Measurements from ENCODE around the gene TTR.

DNA sequence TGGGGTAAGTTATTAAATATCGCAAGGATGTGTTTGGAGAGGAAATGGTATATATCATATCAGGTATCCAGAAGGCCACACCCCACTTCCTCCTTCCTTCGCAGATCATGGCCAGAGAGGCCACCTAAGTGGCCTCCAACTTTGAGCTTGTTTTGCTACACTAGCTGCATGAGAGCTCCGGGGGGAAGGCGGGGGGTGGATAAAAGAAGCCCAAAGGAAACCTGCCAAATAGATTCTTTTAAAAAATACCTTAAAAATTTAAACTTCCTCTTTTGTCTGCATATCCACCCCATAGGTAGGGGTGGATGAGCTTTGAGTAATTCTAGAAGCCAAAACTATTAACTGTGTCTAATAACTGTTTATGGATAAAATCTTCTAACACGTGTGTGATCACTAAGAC is 5.7 kb upstream of the TTR start:
- TF ChIP-seq, protein P1, sequence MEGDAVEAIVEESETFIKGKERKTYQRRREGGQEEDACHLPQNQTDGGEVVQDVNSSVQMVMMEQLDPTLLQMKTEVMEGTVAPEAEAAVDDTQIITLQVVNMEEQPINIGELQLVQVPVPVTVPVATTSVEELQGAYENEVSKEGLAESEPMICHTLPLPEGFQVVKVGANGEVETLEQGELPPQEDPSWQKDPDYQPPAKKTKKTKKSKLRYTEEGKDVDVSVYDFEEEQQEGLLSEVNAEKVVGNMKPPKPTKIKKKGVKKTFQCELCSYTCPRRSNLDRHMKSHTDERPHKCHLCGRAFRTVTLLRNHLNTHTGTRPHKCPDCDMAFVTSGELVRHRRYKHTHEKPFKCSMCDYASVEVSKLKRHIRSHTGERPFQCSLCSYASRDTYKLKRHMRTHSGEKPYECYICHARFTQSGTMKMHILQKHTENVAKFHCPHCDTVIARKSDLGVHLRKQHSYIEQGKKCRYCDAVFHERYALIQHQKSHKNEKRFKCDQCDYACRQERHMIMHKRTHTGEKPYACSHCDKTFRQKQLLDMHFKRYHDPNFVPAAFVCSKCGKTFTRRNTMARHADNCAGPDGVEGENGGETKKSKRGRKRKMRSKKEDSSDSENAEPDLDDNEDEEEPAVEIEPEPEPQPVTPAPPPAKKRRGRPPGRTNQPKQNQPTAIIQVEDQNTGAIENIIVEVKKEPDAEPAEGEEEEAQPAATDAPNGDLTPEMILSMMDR (IDR thresholded peaks at IDR 0.05), result no peak
- TF ChIP-seq JUND (IDR thresholded peaks at IDR 0.05) (no peak), MXI1 (IDR thresholded peaks at IDR 0.05; ENCODE audit: low read depth, low read length) (no peak), RCOR1 (IDR thresholded peaks at IDR 0.05; ENCODE audit: low read length) (no peak), NRF1 (IDR thresholded peaks at IDR 0.05; ENCODE audit: low read depth, low read length) (no peak), POLR2AphosphoS5 (IDR thresholded peaks at IDR 0.05; ENCODE audit: low read depth, low read length) (no peak), SIN3A (IDR thresholded peaks at IDR 0.05; ENCODE audit: borderline replicate concordance, low read depth, low read length) (no peak), FOXJ3 (CRISPR knock-in tag; IDR thresholded peaks at IDR 0.05) (no peak), TEAD4 (IDR thresholded peaks at IDR 0.05; ENCODE audit: borderline replicate concordance, insufficient read depth) (no peak), YY1 (IDR thresholded peaks at IDR 0.05; ENCODE audit: low read depth) (no peak), GABPA (IDR thresholded peaks at IDR 0.05; ENCODE audit: low read depth) (no peak)
- TF ChIP-seq, protein P2, sequence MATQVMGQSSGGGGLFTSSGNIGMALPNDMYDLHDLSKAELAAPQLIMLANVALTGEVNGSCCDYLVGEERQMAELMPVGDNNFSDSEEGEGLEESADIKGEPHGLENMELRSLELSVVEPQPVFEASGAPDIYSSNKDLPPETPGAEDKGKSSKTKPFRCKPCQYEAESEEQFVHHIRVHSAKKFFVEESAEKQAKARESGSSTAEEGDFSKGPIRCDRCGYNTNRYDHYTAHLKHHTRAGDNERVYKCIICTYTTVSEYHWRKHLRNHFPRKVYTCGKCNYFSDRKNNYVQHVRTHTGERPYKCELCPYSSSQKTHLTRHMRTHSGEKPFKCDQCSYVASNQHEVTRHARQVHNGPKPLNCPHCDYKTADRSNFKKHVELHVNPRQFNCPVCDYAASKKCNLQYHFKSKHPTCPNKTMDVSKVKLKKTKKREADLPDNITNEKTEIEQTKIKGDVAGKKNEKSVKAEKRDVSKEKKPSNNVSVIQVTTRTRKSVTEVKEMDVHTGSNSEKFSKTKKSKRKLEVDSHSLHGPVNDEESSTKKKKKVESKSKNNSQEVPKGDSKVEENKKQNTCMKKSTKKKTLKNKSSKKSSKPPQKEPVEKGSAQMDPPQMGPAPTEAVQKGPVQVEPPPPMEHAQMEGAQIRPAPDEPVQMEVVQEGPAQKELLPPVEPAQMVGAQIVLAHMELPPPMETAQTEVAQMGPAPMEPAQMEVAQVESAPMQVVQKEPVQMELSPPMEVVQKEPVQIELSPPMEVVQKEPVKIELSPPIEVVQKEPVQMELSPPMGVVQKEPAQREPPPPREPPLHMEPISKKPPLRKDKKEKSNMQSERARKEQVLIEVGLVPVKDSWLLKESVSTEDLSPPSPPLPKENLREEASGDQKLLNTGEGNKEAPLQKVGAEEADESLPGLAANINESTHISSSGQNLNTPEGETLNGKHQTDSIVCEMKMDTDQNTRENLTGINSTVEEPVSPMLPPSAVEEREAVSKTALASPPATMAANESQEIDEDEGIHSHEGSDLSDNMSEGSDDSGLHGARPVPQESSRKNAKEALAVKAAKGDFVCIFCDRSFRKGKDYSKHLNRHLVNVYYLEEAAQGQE (IDR thresholded peaks at IDR 0.05; ENCODE audit: low read depth, low read length), result no peak
- TF ChIP-seq, protein P3, sequence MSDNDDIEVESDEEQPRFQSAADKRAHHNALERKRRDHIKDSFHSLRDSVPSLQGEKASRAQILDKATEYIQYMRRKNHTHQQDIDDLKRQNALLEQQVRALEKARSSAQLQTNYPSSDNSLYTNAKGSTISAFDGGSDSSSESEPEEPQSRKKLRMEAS (IDR thresholded peaks at IDR 0.05; ENCODE audit: low read depth), result no peak
- TF ChIP-seq, protein P4, sequence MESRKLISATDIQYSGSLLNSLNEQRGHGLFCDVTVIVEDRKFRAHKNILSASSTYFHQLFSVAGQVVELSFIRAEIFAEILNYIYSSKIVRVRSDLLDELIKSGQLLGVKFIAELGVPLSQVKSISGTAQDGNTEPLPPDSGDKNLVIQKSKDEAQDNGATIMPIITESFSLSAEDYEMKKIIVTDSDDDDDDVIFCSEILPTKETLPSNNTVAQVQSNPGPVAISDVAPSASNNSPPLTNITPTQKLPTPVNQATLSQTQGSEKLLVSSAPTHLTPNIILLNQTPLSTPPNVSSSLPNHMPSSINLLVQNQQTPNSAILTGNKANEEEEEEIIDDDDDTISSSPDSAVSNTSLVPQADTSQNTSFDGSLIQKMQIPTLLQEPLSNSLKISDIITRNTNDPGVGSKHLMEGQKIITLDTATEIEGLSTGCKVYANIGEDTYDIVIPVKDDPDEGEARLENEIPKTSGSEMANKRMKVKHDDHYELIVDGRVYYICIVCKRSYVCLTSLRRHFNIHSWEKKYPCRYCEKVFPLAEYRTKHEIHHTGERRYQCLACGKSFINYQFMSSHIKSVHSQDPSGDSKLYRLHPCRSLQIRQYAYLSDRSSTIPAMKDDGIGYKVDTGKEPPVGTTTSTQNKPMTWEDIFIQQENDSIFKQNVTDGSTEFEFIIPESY (IDR thresholded peaks at IDR 0.05; ENCODE audit: borderline replicate concordance, low read depth), result no peak
